GM23338 (cell line): ENCODE data around the gene SLC8A1. TPM values are rescaled to one million over a fixed set of nuclear protein-coding genes. Genes with fewer than 3 reads are reported as not detected.
A peak's percentile ranks its signal among the peaks of the same experiment; 100 is the strongest.

Experiments
- ATAC-seq: fragments of 200-7000 bp; cut with Tn5 transposase; 3 replicates; pipeline ENCODE4 v1.9.1; 2020
- DNase-seq: peaks from one replicate; pipeline ENCODE4 v3.0.0-alpha.2; 2015; ENCODE audit warnings: low spot score
- H2AFZ ChIP-seq: fragments of 200-600 bp; sonication (generic); 2 replicates; pipeline ENCODE4 v1.8.0; 2016; ENCODE audit warnings: antibody characterized with exemption, mild to moderate bottlenecking, moderate library complexity
- H3F3A ChIP-seq: fragments of 200-600 bp; sonication (generic); replicated peaks from 2 replicates; pipeline ENCODE4 v1.8.0; 2017; ENCODE audit warnings: antibody characterized with exemption, mixed run types, low read depth
- H3K27ac ChIP-seq: fragments of 200-600 bp; sonication (generic); 2 replicates; pipeline ENCODE4 v1.6.1; 2016; ENCODE audit warnings: low read depth
- H3K27me3 ChIP-seq: fragments of 200-600 bp; sonication (generic); 2 replicates; pipeline ENCODE4 v1.8.0; 2016; ENCODE audit warnings: mild to moderate bottlenecking, mixed run types, moderate library complexity; ENCODE audit not compliant: insufficient read depth
- H3K36me3 ChIP-seq: fragments of 200-600 bp; sonication (generic); 2 replicates; pipeline ENCODE4 v1.8.0; 2016; ENCODE audit warnings: mild to moderate bottlenecking; ENCODE audit not compliant: insufficient read depth
- H3K4me1 ChIP-seq: fragments of 200-600 bp; sonication (generic); 2 replicates; pipeline ENCODE4 v1.8.0; 2016; ENCODE audit warnings: mild to moderate bottlenecking, moderate library complexity; ENCODE audit not compliant: insufficient read depth
- H3K4me2 ChIP-seq: fragments of 200-600 bp; sonication (generic); 2 replicates; pipeline ENCODE4 v1.7.1; 2017; ENCODE audit warnings: mixed run types
- H3K4me3 ChIP-seq: fragments of 200-600 bp; sonication (generic); 2 replicates; pipeline ENCODE4 v1.6.1; 2016; ENCODE audit warnings: mixed run types
- H3K79me2 ChIP-seq: fragments of 200-600 bp; sonication (generic); replicated peaks from 2 replicates; pipeline ENCODE4 v1.8.0; 2017; ENCODE audit warnings: mild to moderate bottlenecking; ENCODE audit not compliant: insufficient read depth
- H3K9me2 ChIP-seq: fragments of 200-600 bp; sonication (generic); 2 replicates; pipeline ENCODE4 v1.8.0; 2017; ENCODE audit not compliant: insufficient read depth
- H4K20me1 ChIP-seq: fragments of 200-600 bp; sonication (generic); replicated peaks from 2 replicates; pipeline ENCODE4 v1.8.0; 2017; ENCODE audit warnings: mild to moderate bottlenecking; ENCODE audit not compliant: insufficient read depth
- H3K27ac Mint-ChIP-seq: 2 replicates; pipeline ENCODE4 v1.8.0; 2020; ENCODE audit warnings: inconsistent platforms, mild to moderate bottlenecking, moderate library complexity, mixed read lengths
- H3K27me3 Mint-ChIP-seq: 3 replicates; pipeline ENCODE4 v1.8.0; 2022; ENCODE audit warnings: low read depth, mild to moderate bottlenecking, moderate library complexity, mixed read lengths, inconsistent platforms; ENCODE audit not compliant: insufficient read depth, poor library complexity
- H3K36me3 Mint-ChIP-seq: 3 replicates; pipeline ENCODE4 v1.8.0; 2021; ENCODE audit warnings: low read depth, mild to moderate bottlenecking, inconsistent platforms, moderate library complexity, mixed read lengths
- H3K4me1 Mint-ChIP-seq: 3 replicates; pipeline ENCODE4 v1.8.0; 2020; ENCODE audit warnings: mild to moderate bottlenecking, inconsistent platforms, mixed read lengths
- H3K4me3 Mint-ChIP-seq: 3 replicates; pipeline ENCODE4 v1.8.0; 2021; ENCODE audit warnings: moderate library complexity, mild to moderate bottlenecking, inconsistent platforms, mixed read lengths
- H3K9me3 Mint-ChIP-seq: 3 replicates; pipeline ENCODE4 v1.8.0; 2020; ENCODE audit warnings: moderate library complexity, mild to moderate bottlenecking, inconsistent platforms, mixed read lengths
- CREB1 ChIP-seq: fragments of 250-450 bp; sonication (Bioruptor Pico); IDR thresholded peaks from 2 replicates; pipeline ENCODE4 v1.5.0; 2020; ENCODE audit warnings: low read depth, mild to moderate bottlenecking, moderate library complexity
- EZH2phosphoT487 ChIP-seq: fragments of 200-600 bp; sonication (generic); IDR thresholded peaks from one replicate; pipeline ENCODE4 v1.8.1; 2018; ENCODE audit warnings: antibody characterized with exemption; ENCODE audit not compliant: unreplicated experiment
- NANOG ChIP-seq: IDR thresholded peaks from 2 replicates; pipeline ENCODE4 v1.6.1; 2016; ENCODE audit warnings: antibody characterized with exemption, borderline replicate concordance
- POLR2AphosphoS5 ChIP-seq: IDR thresholded peaks from 2 replicates; pipeline ENCODE4 v1.6.1; 2016; ENCODE audit warnings: antibody characterized with exemption, low read depth
- STAT1 ChIP-seq: IDR thresholded peaks from one replicate; pipeline ENCODE4 v1.6.1; 2016; ENCODE audit warnings: antibody characterized with exemption; ENCODE audit not compliant: unreplicated experiment
- ZNF331 ChIP-seq: fragments of 250-450 bp; sonication (Bioruptor Pico); IDR thresholded peaks from 2 replicates; pipeline ENCODE4 v1.5.0; 2020; ENCODE audit warnings: low read depth, mild to moderate bottlenecking, moderate library complexity
- ZNF462 ChIP-seq: fragments of 250-450 bp; sonication (Bioruptor Pico); IDR thresholded peaks from 2 replicates; pipeline ENCODE4 v1.5.0; 2020; ENCODE audit warnings: mild to moderate bottlenecking, moderate library complexity
- polyA plus RNA-seq: library from polyadenylated mRNA; unstranded; fragments of >200 nt; fragmentation: Nextera tagmentation; extraction: Ambion mirVana; gene quantifications from 2 replicates; pipeline ENCODE4 v1.2.1, GENCODE V29; 2016
- total RNA-seq: library from RNA; depleted of rRNA; stranded (reverse); fragments of >200 nt; shearing (Covaris generic); gene quantifications from 2 replicates; pipeline ENCODE4 v1.2.3, GENCODE V29; 2014

Gene SLC8A1
- total and polyA plus RNA-seq, 2 experiments from 2014 or later = 2.5 to 3.3 TPM

GRCh38 chr2:40287773-40288172 lies 164.1 kb downstream of the SLC8A1 start (continued):
- TF ChIP-seq ZNF462 = no peak
- no peak for TF ChIP-seq ZNF331 (CRISPR knock-in tag)
- TF ChIP-seq STAT1 = no peak
- TF ChIP-seq POLR2AphosphoS5 = no peak
- no peak for TF ChIP-seq CREB1 (CRISPR knock-in tag)

DNA sequence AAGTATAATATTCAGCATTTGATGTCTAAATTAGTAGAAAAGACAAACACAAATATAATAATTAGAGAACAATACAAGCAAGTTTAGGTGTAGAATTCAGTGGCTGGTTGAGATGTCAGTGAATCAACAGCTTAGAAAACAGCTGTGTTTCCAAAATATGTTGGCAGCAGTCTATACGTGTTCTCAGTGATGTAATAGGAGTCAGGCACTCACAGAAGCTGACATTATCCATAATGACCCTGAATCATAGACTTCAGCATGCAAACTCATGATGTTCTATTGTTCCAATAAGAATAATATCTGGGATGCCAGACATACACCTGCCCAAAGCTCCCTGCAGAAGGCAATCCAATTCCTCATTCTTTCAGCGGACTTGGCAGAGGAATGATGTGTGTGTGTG lies 164.7 kb downstream of the SLC8A1 start:
- Histone ChIP-seq H3F3A (no peaks in the 10 kb centered on the region), H3K4me1 (no peaks in the 10 kb centered on the region), H3K27ac (no peak overlapping the region), H3K9me2 (no peaks in the 10 kb centered on the region), H4K20me1 (no peaks in the 10 kb centered on the region), H3K36me3 (no peaks in the 10 kb centered on the region), H3K27me3 (no peaks in the 10 kb centered on the region), H2AFZ (no peak overlapping the region), H3K4me2 (no peak overlapping the region), H3K79me2 (no peaks in the 10 kb centered on the region), H3K4me3 (no peak overlapping the region)
- Mint-ChIP-seq H3K9me3 (no peaks in the 10 kb centered on the region), H3K4me1 (peaks cover 4% of the 10 kb centered on the region; the same call in 1 of the 3 replicates), H3K36me3 (no peaks in the 10 kb centered on the region), H3K27ac (peak overlapping the region; percentile 23; the same call in 1 of the 2 replicates), H3K27me3 (no peaks in the 10 kb centered on the region), H3K4me3 (no peak overlapping the region)
- ATAC-seq (no peak), DNase-seq (no peak)
- no peak for TF ChIP-seq ZNF462
- no peak for TF ChIP-seq NANOG
- no peak for TF ChIP-seq EZH2phosphoT487
